NCI-H345 (cell line): ENCODE measurements around the gene SPAG16.
"Not testable (repeated sequence)": the region's sequence is repeated elsewhere in the genome, so short reads cannot be mapped to it uniquely, and the experiment has no call there.

Experiments
- DNase-seq: peaks from one replicate; lab custom pipeline; 2025; lab: John Stamatoyannopoulos, UW

SPAG16 gene

DNA sequence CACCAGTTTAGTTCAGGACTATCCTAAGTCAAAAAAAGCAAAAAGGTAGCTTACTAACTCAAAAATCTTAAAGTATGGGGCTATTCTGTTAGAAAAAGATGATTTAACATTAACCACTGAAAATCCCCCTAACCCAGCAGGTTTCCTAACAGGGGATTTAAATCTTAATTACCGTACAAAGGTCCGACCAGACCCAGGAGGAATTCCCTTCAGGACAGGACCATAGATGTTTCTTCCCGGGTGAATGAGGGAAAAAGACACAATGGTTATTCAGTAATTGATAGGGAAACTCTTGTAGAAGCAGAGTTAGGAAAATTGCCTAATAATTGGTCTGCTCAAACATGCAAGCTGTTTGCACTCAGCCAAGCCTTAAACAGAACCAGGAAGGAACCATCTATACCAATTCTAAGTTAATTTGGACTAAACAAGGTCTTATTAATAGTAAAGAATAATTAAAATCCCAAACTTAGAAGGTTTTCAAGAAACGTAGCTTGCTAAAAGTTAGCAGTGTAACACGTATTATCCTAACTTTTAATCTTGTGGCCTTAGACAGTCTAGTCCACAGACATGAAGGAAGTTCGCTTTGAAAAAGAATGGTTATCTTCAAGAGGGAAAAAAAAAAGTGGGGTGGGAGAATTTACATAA is 124.3 kb downstream of the SPAG16 start:
- not testable (repeated sequence) for DNase-seq

DNA sequence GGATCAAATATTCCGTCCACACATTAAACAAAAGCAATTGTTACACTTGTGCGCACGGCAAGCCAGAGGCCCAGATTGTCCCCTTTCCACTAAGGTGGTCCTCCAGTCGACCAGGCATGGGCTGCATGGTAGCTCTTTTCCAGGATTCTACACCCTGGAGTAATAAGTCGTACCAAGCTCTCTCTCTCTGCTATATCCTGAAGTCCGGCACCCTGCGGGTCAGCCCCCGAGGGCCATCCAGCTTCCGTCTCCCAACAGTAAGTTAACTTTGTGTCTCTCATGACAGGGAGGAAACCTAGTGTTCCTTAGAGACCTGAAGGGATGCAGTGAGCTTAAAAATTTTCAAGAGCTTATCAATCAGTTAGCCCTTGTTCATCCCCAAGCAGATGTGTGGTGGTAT is 126.4 kb downstream of the SPAG16 start:
- not testable (repeated sequence) for DNase-seq

DNA sequence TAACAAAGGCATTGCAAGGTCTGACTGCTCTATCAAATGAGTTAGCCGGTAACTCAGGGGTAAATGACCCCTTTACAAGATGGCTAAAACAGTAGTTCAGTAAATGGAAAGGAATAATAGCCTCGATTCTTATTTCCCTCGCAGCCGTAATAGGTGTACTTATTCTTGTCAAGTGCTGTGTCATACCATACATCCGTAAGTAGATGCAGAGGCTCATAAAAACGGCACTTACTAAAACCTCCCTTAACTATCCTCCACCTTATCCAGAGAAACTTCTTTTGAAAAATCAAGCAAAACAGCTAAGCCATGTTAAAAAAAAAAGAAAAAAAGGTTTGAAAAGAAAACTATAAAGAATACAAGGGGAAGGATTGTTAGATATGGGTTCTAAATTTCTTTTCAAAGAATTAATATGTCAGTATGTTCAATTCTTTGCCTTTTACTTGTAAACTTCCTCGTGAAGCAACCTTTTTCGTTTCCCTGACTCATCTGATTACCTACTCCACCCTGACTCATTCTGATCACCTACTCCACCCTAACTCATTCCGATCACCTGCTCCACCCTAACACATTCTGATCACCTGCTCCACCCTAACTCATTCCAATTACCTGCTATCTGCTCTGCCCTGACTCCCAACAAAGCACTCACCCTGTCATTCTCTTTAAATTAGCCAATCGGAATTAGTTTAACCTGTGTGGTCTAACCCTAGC is 127.5 kb downstream of the SPAG16 start:
- DNase-seq = no peak

DNA sequence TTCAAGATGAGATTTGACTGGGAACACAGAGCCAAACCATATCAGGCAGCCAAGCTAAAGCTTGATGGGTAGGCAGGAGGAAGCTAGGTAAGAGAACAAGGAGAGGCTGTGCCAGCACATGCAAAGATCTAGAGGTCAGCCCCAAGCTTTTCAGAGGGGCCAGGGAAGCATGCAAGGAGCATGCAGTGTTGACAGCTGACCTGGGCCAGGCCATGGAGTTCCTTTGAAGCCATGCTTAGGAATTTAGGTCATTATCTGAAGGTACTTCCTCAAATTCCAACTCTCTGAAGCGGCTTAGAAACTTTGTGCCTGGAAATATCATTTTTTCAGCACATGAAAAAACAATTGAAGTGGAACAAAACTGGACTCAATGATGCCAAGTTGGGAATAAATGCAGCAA is 130.8 kb downstream of the SPAG16 start:
- DNase-seq = no peak

DNA sequence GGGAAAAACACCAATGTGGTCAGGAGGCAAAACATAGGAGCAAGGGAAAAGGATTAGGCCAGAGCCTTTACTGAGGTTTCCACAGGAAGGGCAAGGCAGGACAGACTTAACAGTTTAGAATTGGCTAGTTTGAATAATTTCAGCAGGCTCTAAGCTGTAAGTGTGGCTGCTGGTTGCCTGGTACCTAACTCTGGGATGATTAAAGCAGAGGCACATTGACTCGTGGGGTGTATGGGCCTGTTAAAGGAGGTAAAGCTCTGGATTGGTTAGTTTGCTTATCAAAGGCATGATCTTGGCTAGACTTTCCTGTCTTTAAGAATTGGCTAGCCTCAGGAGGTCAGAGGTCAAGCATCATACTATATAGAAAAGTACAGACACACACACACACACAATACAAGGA is 132.6 kb downstream of the SPAG16 start:
- DNase-seq = no peak

DNA sequence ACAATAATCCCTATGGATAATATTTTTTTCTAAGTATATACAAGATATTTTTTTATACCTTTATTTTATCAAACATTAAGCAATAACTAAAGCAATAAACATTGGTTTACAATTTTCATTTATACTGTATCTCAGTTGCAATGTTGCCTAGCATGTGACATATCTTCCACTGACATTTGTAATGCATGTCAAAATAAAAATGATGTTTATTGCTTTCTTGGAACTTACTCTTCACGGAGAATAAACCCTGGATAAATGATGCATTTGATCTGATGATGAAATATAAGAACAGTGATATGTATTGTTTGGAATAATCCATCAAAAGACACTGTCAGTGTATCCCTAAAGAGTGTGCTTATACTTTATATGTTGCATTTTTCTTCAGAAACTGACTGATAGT is 135.7 kb downstream of the SPAG16 start:
- no peak for DNase-seq

DNA sequence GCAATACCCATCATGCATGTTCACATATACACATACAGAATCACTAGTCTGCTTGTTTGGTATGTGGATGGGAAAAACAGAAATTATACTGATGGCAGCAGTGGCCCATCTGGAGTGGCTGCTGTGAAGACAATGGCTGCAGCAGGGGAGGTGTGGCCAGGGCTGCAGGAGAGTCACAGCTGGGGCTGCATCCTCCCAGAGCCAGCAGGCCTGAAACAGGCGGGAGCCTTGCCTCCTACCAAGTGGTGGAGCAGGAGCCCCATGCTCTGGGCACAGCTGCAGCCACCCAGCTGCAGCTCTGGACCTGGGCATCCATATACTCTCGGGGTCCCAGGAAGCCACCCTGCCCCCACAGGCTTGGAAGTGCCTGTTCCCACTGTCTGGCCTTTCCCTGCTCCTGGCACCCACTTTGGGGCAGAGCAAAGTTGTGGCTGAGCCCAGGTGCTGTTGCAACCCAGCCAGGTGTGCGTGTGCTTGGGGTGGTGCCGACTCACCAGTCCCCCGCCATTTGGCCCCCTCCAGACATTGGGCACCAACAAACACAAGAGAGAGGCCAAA is 136.6 kb downstream of the SPAG16 start:
- DNase-seq = no peak

DNA sequence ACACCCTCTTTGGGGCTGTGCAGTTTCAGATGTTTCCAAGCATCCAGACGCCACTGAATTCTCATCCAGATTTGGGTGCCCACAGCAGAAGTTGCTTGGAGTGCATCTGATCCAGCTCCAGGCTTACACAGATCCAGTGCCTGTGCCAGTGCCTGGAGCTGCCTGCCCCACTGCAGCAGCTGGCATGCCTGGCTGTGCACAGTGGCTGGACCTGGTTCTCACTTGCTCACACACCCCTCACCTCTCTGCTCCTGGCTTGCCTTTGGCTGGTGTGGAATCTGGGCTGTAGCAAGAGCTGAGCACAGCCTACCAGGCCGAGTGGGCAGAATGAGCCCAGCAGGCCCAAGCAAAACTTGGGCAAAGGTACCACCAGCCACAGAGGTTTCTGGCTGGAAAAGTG is 137.9 kb downstream of the SPAG16 start:
- no peak for DNase-seq

DNA sequence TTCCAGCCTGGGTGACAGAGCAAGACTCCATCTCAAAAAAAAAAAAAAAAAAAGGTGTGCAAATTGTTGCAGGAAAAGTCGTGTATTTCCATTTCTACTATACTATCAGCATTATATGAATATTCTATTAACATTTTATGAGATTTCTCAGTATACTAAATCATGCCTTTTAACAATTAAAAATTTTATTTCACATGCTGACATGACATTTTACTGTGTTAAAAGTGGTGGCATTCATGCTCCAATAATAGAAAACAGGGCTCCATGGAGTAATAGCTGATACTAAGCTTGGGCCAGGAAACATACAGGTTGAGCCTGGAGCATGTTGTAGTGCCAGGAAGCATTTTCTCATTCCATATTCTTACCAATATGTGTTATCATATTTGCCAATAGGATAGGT is 141.4 kb downstream of the SPAG16 start:
- DNase-seq = no peak

DNA sequence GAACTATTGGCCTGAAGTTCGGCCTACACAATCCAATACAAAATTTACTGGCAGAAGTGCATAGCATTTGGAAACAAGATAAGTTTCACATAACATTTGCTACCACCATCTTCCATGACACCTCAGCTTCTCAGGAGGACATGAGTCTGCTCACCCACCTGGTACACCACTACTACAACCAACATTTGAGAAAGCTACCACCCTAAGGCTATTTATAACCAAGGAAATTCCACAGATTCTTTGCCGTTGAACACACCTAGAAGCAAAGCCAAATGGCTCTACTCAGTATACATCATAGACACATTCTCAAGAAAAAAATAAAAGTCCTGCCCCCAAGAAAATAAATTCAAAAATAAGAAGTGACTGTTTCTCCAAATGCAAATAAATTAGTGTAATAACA is 145.3 kb downstream of the SPAG16 start:
- DNase-seq = no peak

DNA sequence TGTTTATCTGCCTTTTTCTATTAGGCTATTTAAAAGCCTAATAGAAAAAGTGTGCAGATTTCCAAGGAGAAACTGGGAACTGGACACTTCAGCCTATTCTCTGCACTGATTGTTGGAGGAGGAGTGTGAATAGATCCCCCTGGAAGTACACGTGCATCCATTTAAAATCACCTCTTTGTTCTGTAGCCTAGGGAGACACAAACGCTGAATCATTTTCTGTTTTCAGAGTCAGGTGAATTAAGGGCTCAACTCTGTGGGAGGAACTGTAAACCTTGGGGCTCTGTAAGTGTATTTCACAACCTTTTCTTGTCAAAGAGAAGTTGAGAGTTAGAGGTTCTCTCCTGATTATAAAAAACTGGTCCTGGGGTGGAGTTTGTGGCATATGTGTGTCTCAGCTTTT is 159.7 kb downstream of the SPAG16 start:
- no peak for DNase-seq

DNA sequence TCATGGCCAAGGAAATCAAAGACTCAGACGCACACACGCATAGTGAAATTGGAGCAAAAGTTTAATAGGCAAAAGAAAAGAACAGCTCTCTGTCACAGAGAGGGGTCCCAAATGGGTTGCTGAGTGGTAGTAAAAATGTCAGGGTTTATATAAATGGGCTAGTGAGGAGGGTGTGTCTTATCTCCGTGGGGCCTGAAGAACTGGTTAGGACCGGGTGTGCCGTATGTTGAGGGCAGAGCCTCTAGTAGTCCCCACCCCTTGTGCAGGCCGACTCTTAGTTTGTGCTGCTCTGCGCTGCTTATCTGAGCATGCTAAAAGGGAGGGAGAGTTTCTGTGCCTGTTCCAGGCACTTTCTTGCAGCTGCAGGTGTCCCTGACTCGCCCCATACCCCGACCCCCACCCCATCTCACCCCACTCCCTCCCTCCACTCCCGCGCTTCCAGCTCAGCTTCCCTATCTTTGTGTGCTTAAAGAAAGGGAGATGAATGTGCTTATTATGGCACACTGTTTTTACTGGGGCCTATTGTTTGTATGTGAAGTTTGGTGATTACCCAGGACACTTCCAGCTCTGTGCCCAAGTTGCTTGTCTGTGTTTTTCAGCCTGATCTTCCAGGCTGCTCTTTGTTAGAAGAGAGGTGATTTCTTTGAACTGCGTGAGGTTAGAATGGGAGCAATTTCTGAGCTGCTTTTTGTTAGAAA is 167.4 kb downstream of the SPAG16 start:
- DNase-seq = no peak

DNA sequence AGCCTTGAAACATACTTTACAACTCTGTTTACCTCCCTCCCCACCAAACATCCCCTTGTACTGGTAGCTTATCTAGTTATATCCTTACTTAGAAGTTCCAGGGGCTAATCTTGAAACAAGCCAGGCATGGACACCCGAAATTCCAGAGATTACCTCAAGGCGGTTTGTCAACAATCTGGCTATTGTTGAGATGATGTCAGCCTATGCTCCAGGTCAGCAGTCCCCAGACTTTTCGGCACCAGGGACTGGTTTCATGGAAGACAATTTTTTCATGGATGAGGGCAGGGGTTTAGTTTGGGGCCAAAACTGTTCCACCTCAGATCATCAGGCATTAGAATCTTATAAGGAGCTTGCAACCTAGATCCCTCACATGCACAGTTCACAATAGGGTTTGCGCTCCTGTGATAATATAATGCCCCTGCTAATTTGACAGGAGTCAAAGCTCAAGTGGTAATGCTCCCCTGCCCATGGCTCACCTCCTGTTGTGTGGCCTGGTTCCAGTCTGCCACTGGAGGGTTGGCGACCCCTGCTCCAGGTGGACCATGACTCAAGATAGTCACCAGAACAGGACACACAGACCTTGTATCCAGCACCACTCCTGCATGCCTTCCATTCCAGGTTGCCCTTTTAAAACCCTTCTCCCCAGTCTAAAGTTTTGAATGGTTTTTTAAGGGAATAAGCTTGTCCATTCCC is 171.2 kb downstream of the SPAG16 start:
- no peak for DNase-seq

DNA sequence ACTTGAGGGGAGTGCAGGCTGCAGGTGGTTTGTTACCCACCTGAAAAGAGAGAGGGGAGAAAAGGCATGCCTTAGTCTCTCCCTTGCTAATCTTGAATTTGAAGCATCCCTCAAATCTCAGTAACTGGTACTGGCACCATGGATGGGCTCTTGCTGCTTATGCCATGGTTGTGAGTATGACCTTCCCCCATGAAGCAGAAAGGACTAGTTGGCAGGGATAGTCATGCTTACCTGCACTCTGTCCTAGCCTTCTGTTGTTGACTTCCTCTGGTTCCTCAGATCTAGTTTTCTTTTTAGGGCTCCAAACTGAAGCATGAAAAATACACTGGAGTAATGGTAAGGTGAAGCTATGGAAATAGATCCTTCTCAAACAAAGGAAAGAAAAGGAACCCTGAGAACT is 191.2 kb downstream of the SPAG16 start:
- no peak for DNase-seq

DNA sequence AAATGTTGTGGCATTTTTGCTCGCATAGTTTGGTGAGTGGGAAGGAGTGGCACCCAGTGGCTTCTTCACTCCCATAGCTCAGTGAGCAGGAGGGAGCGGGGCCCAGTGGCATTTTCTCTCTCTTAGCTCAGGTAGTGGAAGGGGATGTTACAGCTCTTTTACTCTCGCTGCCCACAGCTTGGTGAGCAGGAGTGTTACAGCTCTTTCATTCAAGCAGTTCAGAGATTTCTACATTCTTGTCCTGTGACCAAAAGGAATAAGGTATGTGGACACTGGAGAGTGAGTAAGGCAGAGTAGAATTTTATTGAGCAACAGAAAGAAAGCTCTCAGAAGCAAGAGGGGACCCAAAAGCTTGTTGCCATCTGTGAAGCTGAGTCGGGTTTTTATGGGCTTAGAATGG is 192.4 kb downstream of the SPAG16 start:
- DNase-seq = no peak

DNA sequence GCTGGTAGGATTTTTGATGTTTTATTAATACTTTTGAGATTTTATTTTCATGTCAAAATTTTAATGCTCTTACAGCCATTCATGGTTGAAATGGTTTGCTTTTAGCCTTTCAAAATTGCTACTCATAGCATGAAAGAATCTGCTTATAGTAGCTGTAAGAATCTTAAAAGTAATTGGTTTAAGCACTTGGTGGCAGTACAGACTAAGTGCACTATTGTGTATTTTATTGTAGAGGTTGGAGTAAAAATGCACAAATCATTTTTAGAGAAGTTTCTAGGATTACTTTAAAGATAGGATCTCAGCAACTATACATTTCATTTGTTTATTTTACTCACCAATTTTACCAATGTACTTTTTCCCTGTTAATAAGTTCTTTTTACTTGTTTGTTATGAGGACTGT is 205.8 kb downstream of the SPAG16 start:
- DNase-seq = peak; percentile 2

DNA sequence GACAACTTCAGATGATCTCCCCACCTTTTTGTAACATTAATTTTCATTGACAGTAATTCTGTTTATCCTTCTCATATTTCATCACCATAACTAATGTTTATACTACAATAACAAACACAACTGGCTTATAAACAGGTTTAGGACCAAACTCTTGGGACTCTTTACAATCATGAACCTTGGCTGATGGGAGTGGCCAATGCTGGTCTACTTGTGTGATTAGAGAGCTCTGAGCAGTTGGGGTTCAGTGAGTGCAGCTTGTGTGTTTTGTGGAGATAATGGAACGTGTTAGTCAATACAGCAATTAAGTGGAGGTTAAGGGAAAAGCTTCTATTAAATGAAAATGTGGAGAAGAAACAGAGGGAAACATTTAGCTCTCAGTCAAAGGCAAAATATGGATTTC is 207.1 kb downstream of the SPAG16 start:
- no peak for DNase-seq

DNA sequence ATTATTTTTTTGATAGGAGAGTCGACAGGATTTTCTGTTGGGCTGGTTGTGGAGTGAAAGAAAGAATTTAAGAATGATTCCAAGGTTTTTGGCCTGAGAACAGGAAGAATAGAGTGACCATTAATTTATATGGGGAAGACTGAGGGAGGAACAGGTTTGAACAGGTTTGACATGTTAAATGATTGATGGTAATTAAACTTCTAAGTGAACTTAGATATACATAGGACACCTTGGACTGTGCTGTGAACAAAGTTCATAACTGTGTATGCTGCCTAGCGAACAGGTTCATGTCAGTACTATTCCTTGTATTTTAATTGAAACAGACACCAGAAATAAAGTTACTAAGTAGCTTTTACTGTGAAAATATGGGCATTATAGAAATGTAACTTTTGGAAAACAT is 212.0 kb downstream of the SPAG16 start:
- no peak for DNase-seq

DNA sequence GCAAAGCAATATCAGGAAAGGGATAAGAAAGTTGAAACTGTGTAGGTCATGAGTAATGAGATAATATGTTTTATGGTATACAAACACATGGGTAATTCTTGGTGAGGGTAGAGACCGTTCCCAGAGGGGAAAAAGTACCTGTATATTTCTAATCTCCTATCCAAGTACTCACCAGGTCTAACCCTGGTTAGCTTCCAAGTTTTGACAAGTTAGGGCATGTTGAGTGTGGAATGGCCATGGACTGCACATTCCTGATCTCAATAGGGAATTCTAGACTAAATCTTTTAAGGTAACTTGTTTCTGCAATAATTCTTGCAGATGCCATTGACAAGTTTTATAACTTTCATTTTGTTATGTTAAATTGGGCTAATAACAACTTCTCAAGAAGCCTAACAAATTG is 216.6 kb downstream of the SPAG16 start:
- no peak for DNase-seq

DNA sequence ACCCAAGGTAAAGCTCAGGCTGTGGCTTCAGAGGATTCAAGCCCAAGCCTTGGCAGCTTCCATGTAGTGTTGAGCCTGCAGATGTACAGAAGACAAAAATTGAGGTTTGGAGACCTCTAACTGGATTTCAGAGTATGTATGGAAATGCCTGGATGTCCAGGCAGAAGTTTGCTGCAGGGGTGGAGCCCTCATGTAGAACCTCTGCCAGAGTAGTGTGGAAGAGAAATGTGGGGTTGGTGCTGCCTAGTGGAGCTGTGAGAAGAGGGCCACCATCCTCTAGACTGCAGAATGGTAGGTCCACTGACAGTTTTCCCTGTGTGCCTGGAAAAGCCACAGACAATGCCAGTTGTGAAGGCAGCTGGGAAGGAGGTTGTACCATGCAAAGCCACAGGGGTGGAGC is 239.9 kb downstream of the SPAG16 start:
- no peak for DNase-seq

DNA sequence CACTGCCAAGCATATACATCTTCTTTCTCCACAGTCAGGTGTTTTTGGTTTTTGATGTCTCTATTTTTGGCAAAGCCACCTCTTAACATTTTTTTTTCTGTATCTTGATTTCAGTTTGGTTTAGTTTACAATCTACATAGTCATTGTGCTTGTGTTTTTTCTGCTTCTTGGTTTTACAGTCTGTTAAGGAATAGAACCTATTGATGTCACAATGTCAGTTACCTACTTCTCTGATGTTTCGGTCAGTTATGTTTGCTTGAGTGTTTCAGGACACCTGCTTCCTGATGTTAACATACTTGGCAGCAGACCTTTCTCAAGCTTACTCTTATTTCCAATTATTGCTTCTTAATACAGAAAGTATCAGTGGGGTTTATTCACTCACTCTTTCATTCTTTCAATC is 253.3 kb downstream of the SPAG16 start:
- no peak for DNase-seq

DNA sequence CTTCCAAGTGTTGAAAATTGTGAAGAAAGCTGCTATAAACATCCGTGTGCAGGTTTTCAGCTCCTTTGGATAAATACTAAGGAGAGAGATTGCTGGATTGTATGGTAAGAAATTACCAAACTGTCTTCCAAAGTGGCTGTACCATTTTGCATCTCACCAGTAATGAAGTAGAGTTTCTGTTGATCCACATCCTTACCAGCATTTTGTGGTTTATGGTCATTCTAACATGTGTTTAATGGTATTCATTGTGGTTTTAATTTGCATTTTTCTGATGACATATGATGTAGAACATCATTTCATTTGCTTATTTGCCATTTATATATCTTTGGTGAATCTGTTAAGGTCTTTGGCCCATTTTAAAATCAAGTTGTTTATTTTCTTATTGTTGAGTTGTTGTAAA is 260.7 kb downstream of the SPAG16 start:
- DNase-seq = no peak

DNA sequence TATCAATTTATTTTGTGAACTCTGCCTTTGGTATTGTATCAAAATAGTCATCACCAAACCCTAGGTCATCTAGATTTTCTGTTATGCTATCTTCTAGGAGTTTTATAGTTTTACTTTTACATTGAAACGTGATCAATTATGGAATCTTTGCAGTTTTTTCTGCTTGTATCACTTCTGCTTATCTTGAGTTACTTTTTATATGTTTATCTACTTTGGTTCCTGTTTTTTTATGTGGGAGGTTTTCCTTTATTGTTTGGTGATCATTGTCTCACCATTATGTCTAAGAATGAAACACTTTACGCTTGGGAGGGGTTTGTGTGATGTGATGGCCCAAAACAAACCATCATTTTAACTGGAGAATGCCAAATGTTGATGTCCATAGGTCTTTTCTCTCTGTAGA is 261.2 kb downstream of the SPAG16 start:
- no peak for DNase-seq
